IMR-90 (cell line): ENCODE results near the gene KCTD11. TPM values are rescaled to one million over a fixed set of nuclear protein-coding genes. Genes with fewer than 3 reads are reported as not detected.
A peak's percentile ranks its signal among the peaks of the same experiment; 100 is the strongest.

Experiments used
- ATAC-seq: fragments of 200-7000 bp; cut with Tn5 transposase; 2 replicates; pipeline ENCODE4 v1.9.1; 2020; ENCODE audit warnings: low read depth, mild to moderate bottlenecking, moderate library complexity
- BruUV-seq: library from RNA; stranded (reverse); fragments of 400-500 nt; replicated peaks from 2 replicates; lab custom pipeline; 2021; lab: Mats Ljungman, UMichigan
- CTCF ChIA-PET: fragments of 300-600 bp; formaldehyde crosslinking; extraction: SDS; loops from one replicate; lab custom pipeline; 2021; ENCODE audit warnings: antibody characterized with exemption; lab: Yijun Ruan, JAX
- POLR2A ChIA-PET: fragments of 300-600 bp; sonication (Branson Sonifier 250); formaldehyde crosslinking; loops from one replicate; lab custom pipeline; 2022; ENCODE audit warnings: antibody characterized with exemption; ENCODE audit not compliant: unreplicated experiment; lab: Charles Lee
- DNase-seq: peaks from one replicate; pipeline ENCODE4 v3.0.0; 2013
- H2AFZ ChIP-seq: replicated peaks from 2 replicates; pipeline ENCODE3; 2013; ENCODE audit warnings: low read length, mild to moderate bottlenecking; ENCODE audit not compliant: poor library complexity
- H2AK5ac ChIP-seq: 2 replicates; pipeline ENCODE4 v1.6.1; 2013; ENCODE audit warnings: low read depth, low read length, inconsistent platforms
- H2AK9ac ChIP-seq: replicated peaks from 2 replicates; pipeline ENCODE3; 2013; ENCODE audit warnings: mild to moderate bottlenecking, low read depth, low read length, moderate library complexity; ENCODE audit not compliant: poor library complexity
- H2BK120ac ChIP-seq: 2 replicates; pipeline ENCODE4 v1.6.1; 2013; ENCODE audit warnings: low read depth, low read length, inconsistent platforms
- H2BK15ac ChIP-seq: 3 replicates; pipeline ENCODE4 v1.6.1; 2013; ENCODE audit warnings: low read depth, low read length, inconsistent platforms
- H2BK20ac ChIP-seq: 2 replicates; pipeline ENCODE4 v1.6.1; 2013; ENCODE audit warnings: low read depth, mild to moderate bottlenecking, inconsistent platforms, low read length, moderate library complexity
- H2BK5ac ChIP-seq: 2 replicates; pipeline ENCODE4 v1.6.1; 2013; ENCODE audit warnings: mild to moderate bottlenecking, low read depth, low read length, inconsistent platforms; ENCODE audit not compliant: poor library complexity, severe bottlenecking
- H3K14ac ChIP-seq: replicated peaks from 2 replicates; pipeline ENCODE4 v1.6.1; 2013; ENCODE audit warnings: low read depth, low read length, inconsistent platforms
- H3K18ac ChIP-seq: 2 replicates; pipeline ENCODE4 v1.6.1; 2013; ENCODE audit warnings: low read depth, low read length, control low read depth
- H3K23ac ChIP-seq: 2 replicates; pipeline ENCODE4 v1.6.1; 2013; ENCODE audit warnings: low read depth, low read length, inconsistent platforms
- H3K27ac ChIP-seq: 2 replicates; pipeline ENCODE4 v1.5.1; 2013; ENCODE audit warnings: mild to moderate bottlenecking, control low read depth, low read length; ENCODE audit not compliant: insufficient read depth
- H3K27me3 ChIP-seq: 2 replicates; pipeline ENCODE4 v1.6.1; 2013; ENCODE audit warnings: low read length; ENCODE audit not compliant: control insufficient read depth, insufficient read depth
- H3K36me3 ChIP-seq: 2 replicates; pipeline ENCODE4 v1.6.1; 2013; ENCODE audit warnings: low read length, mixed read lengths; ENCODE audit not compliant: control insufficient read depth, insufficient read depth
- H3K4ac ChIP-seq: 2 replicates; pipeline ENCODE4 v1.6.1; 2013; ENCODE audit warnings: low read depth, low read length, inconsistent platforms
- H3K4me1 ChIP-seq: 2 replicates; pipeline ENCODE4 v1.6.1; 2013; ENCODE audit warnings: low read length, mixed read lengths; ENCODE audit not compliant: control insufficient read depth, insufficient read depth
- H3K4me2 ChIP-seq: 2 replicates; pipeline ENCODE4 v1.6.1; 2013; ENCODE audit warnings: low read depth, mild to moderate bottlenecking, control low read depth, low read length, moderate library complexity
- H3K4me3 ChIP-seq: 2 replicates; pipeline ENCODE4 v1.5.1; 2013; ENCODE audit warnings: low read depth, mild to moderate bottlenecking, control low read depth, low read length, moderate library complexity; ENCODE audit not compliant: insufficient read depth
- H3K56ac ChIP-seq: 2 replicates; pipeline ENCODE4 v1.6.1; 2013; ENCODE audit warnings: low read length, inconsistent platforms; ENCODE audit not compliant: insufficient read depth; ENCODE audit errors: extremely low read depth
- H3K79me1 ChIP-seq, 2 experiments: 2 replicates each; pipeline ENCODE4 v1.6.1; 2013; ENCODE audit warnings: low read length in 2 of 2, inconsistent platforms in 1 of 2, low read depth in 1 of 2
- H3K9ac ChIP-seq: 2 replicates; pipeline ENCODE4 v1.6.1; 2013; ENCODE audit warnings: low read depth, low read length, control low read depth
- H3K9me1 ChIP-seq: 2 replicates; pipeline ENCODE4 v1.6.1; 2013; ENCODE audit warnings: low read length, inconsistent platforms; ENCODE audit not compliant: insufficient read depth
- H3K9me3 ChIP-seq: 2 replicates; pipeline ENCODE4 v1.6.1; 2013; ENCODE audit warnings: low read length; ENCODE audit not compliant: control insufficient read depth, insufficient read depth
- H4K20me1 ChIP-seq: 2 replicates; pipeline ENCODE4 v1.6.1; 2013; ENCODE audit warnings: low read length, inconsistent platforms; ENCODE audit not compliant: insufficient read depth
- H4K5ac ChIP-seq: 2 replicates; pipeline ENCODE4 v1.6.1; 2013; ENCODE audit warnings: mild to moderate bottlenecking, low read depth, low read length, control low read depth
- H4K8ac ChIP-seq, 2 experiments: 2 replicates each; pipeline ENCODE4 v1.6.1; 2013; ENCODE audit warnings: low read depth in 2 of 2, low read length in 2 of 2, control low read depth in 1 of 2, inconsistent platforms in 1 of 2
- H4K91ac ChIP-seq: 2 replicates; pipeline ENCODE4 v1.6.1; 2013; ENCODE audit warnings: low read depth, low read length, inconsistent platforms; ENCODE audit not compliant: insufficient read depth
- BHLHE40 ChIP-seq: fragments of 150-350 bp; IDR thresholded peaks from 2 replicates; pipeline ENCODE4 v1.6.1; 2016; ENCODE audit warnings: mild to moderate bottlenecking, low read depth, low read length
- CEBPB ChIP-seq: IDR thresholded peaks from 2 replicates; pipeline ENCODE4 v1.6.1; 2012; ENCODE audit warnings: low read depth, low read length, improper control_type of control experiment
- CHD1 ChIP-seq: IDR thresholded peaks from 2 replicates; pipeline ENCODE4 v1.6.1; 2012; ENCODE audit warnings: low read depth, low read length, improper control_type of control experiment
- CTCF ChIP-seq: conservative IDR thresholded peaks from 2 replicates; pipeline ENCODE4 v1.5.1; 2012; ENCODE audit warnings: mild to moderate bottlenecking, low read depth, low read length, improper control_type of control experiment
- ELK1 ChIP-seq: fragments of 150-350 bp; IDR thresholded peaks from 2 replicates; pipeline ENCODE4 v1.6.1; 2016; ENCODE audit warnings: low read depth, mild to moderate bottlenecking, low read length, moderate library complexity, borderline replicate concordance
- FOS ChIP-seq: fragments of 150-350 bp; IDR thresholded peaks from 2 replicates; pipeline ENCODE4 v1.6.1; 2016; ENCODE audit warnings: low read depth, low read length
- MAFK ChIP-seq: IDR thresholded peaks from 2 replicates; pipeline ENCODE4 v1.6.1; 2012; ENCODE audit warnings: low read depth, low read length, improper control_type of control experiment
- MAZ ChIP-seq: IDR thresholded peaks from 2 replicates; pipeline ENCODE4 v1.6.1; 2012; ENCODE audit warnings: low read depth, mild to moderate bottlenecking, low read length, improper control_type of control experiment, moderate library complexity, borderline replicate concordance
- MXI1 ChIP-seq: IDR thresholded peaks from 2 replicates; pipeline ENCODE4 v1.6.1; 2012; ENCODE audit warnings: low read depth, mild to moderate bottlenecking, low read length, moderate library complexity, borderline replicate concordance
- NFE2L2 ChIP-seq: fragments of 150-350 bp; IDR thresholded peaks from 2 replicates; pipeline ENCODE4 v1.6.1; 2016; ENCODE audit warnings: low read depth, mild to moderate bottlenecking, low read length
- POLR2A ChIP-seq: IDR thresholded peaks from 2 replicates; pipeline ENCODE4 v1.6.1; 2012; ENCODE audit warnings: mild to moderate bottlenecking, low read depth, low read length
- RAD21 ChIP-seq: IDR thresholded peaks from 2 replicates; pipeline ENCODE4 v1.6.1; 2012; ENCODE audit warnings: low read length, improper control_type of control experiment
- RCOR1 ChIP-seq: IDR thresholded peaks from 2 replicates; pipeline ENCODE4 v1.6.1; 2012; ENCODE audit warnings: mild to moderate bottlenecking, low read length, improper control_type of control experiment; ENCODE audit not compliant: insufficient replicate concordance
- RFX5 ChIP-seq: IDR thresholded peaks from 2 replicates; pipeline ENCODE4 v1.8.0; 2012; ENCODE audit warnings: low read depth, mild to moderate bottlenecking, low read length, moderate library complexity
- SMC3 ChIP-seq: fragments of 150-350 bp; IDR thresholded peaks from 2 replicates; pipeline ENCODE4 v1.6.1; 2016; ENCODE audit warnings: low read depth, mild to moderate bottlenecking, antibody characterized with exemption, low read length, moderate library complexity
- USF2 ChIP-seq: fragments of 150-350 bp; IDR thresholded peaks from 2 replicates; pipeline ENCODE4 v1.6.1; 2017; ENCODE audit warnings: mild to moderate bottlenecking, antibody characterized with exemption, low read length, low read depth
- WGBS, 2 experiments: methylation state at CpG; one replicate each; pipeline versions ENCODE4 v1.1.5 to v1.1.7; 2013; ENCODE audit warnings: missing lambda C conversion rate in 2 of 2; ENCODE audit not compliant: insufficient read length in 1 of 2; ENCODE audit errors: extremely low coverage in 2 of 2; 5-methylcytosine and 5-hydroxymethylcytosine counted together
- dilution Hi-C: fragments of 300-500 bp; cut with HindIII; formaldehyde crosslinking; loops from one replicate; pipeline ENCODE4 v1.14.3; 2018; ENCODE audit warnings: low sequenced_read_pairs; ENCODE audit not compliant: unreplicated experiment
- in situ Hi-C: fragments of 300-500 bp; cut with MboI; formaldehyde crosslinking; loops from 3 replicates; pipeline ENCODE4 v1.14.3; 2019; ENCODE audit warnings: low sequenced_read_pairs, inconsistent platforms, mixed read lengths
- intact Hi-C: fragments of 100-400 bp; cut with micrococcal nuclease; formaldehyde crosslinking; loops from 2 replicates; pipeline ENCODE4 v1.10.0; 2022
- polyA plus RNA-seq, 3 experiments: library from polyadenylated mRNA; depleted of rRNA; stranded (reverse); fragments of >200 nt; gene quantifications; 2 replicates each; pipeline ENCODE4 v1.2.3, GENCODE V29; 2012; ENCODE audit warnings: low replicate concordance in 1 of 3
- total RNA-seq: library from RNA; depleted of rRNA; stranded (reverse); fragments of >200 nt; gene quantifications from 2 replicates; pipeline ENCODE4 v1.2.3, GENCODE V29; 2012

The KCTD11 gene
- total and polyA plus RNA-seq, 2 of the 4 experiments (the other 2 are of a cell fraction) = 10.8 to 16.4 TPM

- Histone ChIP-seq H2BK15ac (no peak overlapping the region), H4K20me1 (peaks cover 7% of the 10 kb centered on the region), H3K27me3 (no peaks in the 10 kb centered on the region), H3K36me3 (peaks cover 72% of the 10 kb centered on the region), H3K18ac (no peak overlapping the region), H2AK5ac (no peak overlapping the region), H3K4ac (no peak overlapping the region), H4K5ac (no peak overlapping the region), H3K4me1 (no peaks in the 10 kb centered on the region), H3K9me3 (no peaks in the 10 kb centered on the region), H2BK120ac (no peak overlapping the region), H2AK9ac (no peak overlapping the region), H2BK20ac (no peak overlapping the region), H3K23ac (no peak overlapping the region), H3K56ac (no peak overlapping the region), H3K14ac (no peak overlapping the region), H3K4me2 (no peak overlapping the region), H3K4me3 (no peak overlapping the region), H3K9me1 (no peaks in the 10 kb centered on the region), H2AFZ (peak overlapping the region; percentile 14), H2BK5ac (no peak overlapping the region), H3K79me1 (peaks cover under 1 to 16% of the 10 kb centered on the region in 2 experiments; a peak in 2 of 4 replicates), H3K27ac (no peak overlapping the region), H4K8ac (no peak overlapping the region), H3K9ac (no peak overlapping the region), H4K91ac (no peak overlapping the region)
- BruUV-seq = no TSS peak
- intact Hi-C loops (loop anchor here (10.0 kb wide), 1 partner anchor 242 kb away; the partner anchor contains the start of gene SENP3), in situ Hi-C loops (no loop called here), dilution Hi-C loops (no loop called here)
- ATAC-seq (no peak), DNase-seq (no peak)
- CTCF ChIA-PET = no interaction called here
- 93% methylated on average over 3 of the region's 22 CpGs; no CpG with 5 or more reads in 1 of the 2 experiments for WGBS, 2 experiments
- POLR2A ChIA-PET = no interaction called here
- TF ChIP-seq RCOR1 (no peak), RFX5 (no peak), POLR2A (no peak), ELK1 (no peak), USF2 (no peak), NFE2L2 (no peak), CHD1 (no peak), MXI1 (no peak), CTCF (no peak), FOS (no peak), RAD21 (no peak), MAFK (no peak), CEBPB (no peak), MAZ (no peak), SMC3 (no peak), BHLHE40 (no peak)
Measured at GRCh38 chr17:7322520-7323194, 29.3 kb upstream of the KCTD11 start.
